ENCODE measurements around the gene COL19A1.
A peak's percentile ranks its signal among the peaks of the same experiment; 100 is the strongest.

GRCh38 chr6:69868252-69868804, 2.0 kb downstream of the COL19A1 start:
- TF ChIP-seq, protein P1, sequence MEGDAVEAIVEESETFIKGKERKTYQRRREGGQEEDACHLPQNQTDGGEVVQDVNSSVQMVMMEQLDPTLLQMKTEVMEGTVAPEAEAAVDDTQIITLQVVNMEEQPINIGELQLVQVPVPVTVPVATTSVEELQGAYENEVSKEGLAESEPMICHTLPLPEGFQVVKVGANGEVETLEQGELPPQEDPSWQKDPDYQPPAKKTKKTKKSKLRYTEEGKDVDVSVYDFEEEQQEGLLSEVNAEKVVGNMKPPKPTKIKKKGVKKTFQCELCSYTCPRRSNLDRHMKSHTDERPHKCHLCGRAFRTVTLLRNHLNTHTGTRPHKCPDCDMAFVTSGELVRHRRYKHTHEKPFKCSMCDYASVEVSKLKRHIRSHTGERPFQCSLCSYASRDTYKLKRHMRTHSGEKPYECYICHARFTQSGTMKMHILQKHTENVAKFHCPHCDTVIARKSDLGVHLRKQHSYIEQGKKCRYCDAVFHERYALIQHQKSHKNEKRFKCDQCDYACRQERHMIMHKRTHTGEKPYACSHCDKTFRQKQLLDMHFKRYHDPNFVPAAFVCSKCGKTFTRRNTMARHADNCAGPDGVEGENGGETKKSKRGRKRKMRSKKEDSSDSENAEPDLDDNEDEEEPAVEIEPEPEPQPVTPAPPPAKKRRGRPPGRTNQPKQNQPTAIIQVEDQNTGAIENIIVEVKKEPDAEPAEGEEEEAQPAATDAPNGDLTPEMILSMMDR (IDR thresholded peaks at IDR 0.05; ENCODE audit: low read depth, low read length) = peak; percentile 54
- TF ChIP-seq EZH2phosphoT487 (IDR thresholded peaks at IDR 0.05; ENCODE audit: low read depth) = no peak

Data from OCI-LY3 (cell line).